HG03520 (cell line): Measurements from ENCODE around the gene TMEM134.
"Not testable (repeated sequence)": the region's sequence is repeated elsewhere in the genome, so short reads cannot be mapped to it uniquely, and the experiment has no call there.

ENCODE experiments used
- ATAC-seq: cut with Tn5 transposase; IDR thresholded peaks from one replicate; pipeline ENCODE4 v1.9.1; 2021; ENCODE audit warnings: mild to moderate bottlenecking, moderate library complexity; ENCODE audit not compliant: unreplicated experiment

TMEM134 gene

GRCh38 chr11:67428052-67429001, 40.7 kb downstream of the TMEM134 start, which contains the start of gene RPS6KB2:
TSS of gene RPS6KB2 (plus strand) at chr11:67428494. CDS start at chr11:67428546, 52 bp downstream.
- ATAC-seq: peak; percentile 69

GRCh38 chr11:67427364-67427859, 41.6 kb downstream of the TMEM134 start:
- not testable (repeated sequence) for ATAC-seq

GRCh38 chr11:67423891-67424613, 45.0 kb downstream of the TMEM134 start:
- no peak for ATAC-seq

- no peak for ATAC-seq
These were observed 45.6 kb downstream of the TMEM134 start for GRCh38 chr11:67423466-67423865.

- no peak for ATAC-seq
These were observed 46.2 kb downstream of the TMEM134 start for GRCh38 chr11:67422891-67423290.

GRCh38 chr11:67421430-67422031, 47.5 kb downstream of the TMEM134 start:
- no peak for ATAC-seq

GRCh38 chr11:67420646-67421429, 48.2 kb downstream of the TMEM134 start:
- ATAC-seq: peak; percentile 76

- no peak for ATAC-seq
These were observed 48.9 kb downstream of the TMEM134 start for GRCh38 chr11:67420147-67420645.

GRCh38 chr11:67419325-67420049, 49.6 kb downstream of the TMEM134 start:
- no peak for ATAC-seq

GRCh38 chr11:67418476-67419281, 50.4 kb downstream of the TMEM134 start:
- no peak for ATAC-seq

- no peak for ATAC-seq
These were observed 51.6 kb downstream of the TMEM134 start for GRCh38 chr11:67417425-67417824.

- ATAC-seq: no peak
These were observed 52.4 kb downstream of the TMEM134 start for GRCh38 chr11:67416416-67417335.

- ATAC-seq: no peak
These were observed 53.3 kb downstream of the TMEM134 start, which contains the start of gene CARNS1 for GRCh38 chr11:67415501-67416304. TSS of gene CARNS1 (plus strand) at chr11:67415678. CDS start at chr11:67416200, 522 bp downstream.

GRCh38 chr11:67413266-67413849, 55.7 kb downstream of the TMEM134 start:
- ATAC-seq: no peak

- no peak for ATAC-seq
These were observed 56.4 kb downstream of the TMEM134 start for GRCh38 chr11:67412495-67413179.

- no peak for ATAC-seq
These were observed 57.3 kb downstream of the TMEM134 start for GRCh38 chr11:67411785-67412152.
